SJSA1 (cell line): ENCODE data around the gene SPON2. TPM values are rescaled to one million over a fixed set of nuclear protein-coding genes. Genes with fewer than 3 reads are reported as not detected.

Experiments
- DNase-seq, 2 experiments: peaks; one replicate each; pipeline ENCODE4 v3.0.0-alpha.2; 2015 to 2020; ENCODE audit warnings: low spot score in 2 of 2, low read depth in 1 of 2
- H3K27ac ChIP-seq: fragments of 250-450 bp; sonication (Bioruptor Pico); 2 replicates; pipeline ENCODE4 v1.5.1; 2020; ENCODE audit warnings: mild to moderate bottlenecking, moderate library complexity
- H3K27me3 ChIP-seq: fragments of 250-450 bp; sonication (Bioruptor Pico); replicated peaks from 2 replicates; pipeline ENCODE4 v1.5.1; 2020; ENCODE audit warnings: mild to moderate bottlenecking, moderate library complexity
- H3K36me3 ChIP-seq: fragments of 250-450 bp; sonication (Bioruptor Pico); 2 replicates; pipeline ENCODE4 v1.5.1; 2020; ENCODE audit warnings: mild to moderate bottlenecking
- H3K4me1 ChIP-seq: fragments of 250-450 bp; sonication (Bioruptor Pico); replicated peaks from 2 replicates; pipeline ENCODE4 v1.6.1; 2021; ENCODE audit warnings: mild to moderate bottlenecking
- H3K4me3 ChIP-seq: fragments of 250-450 bp; sonication (Bioruptor Pico); 2 replicates; pipeline ENCODE4 v1.5.1; 2020; ENCODE audit warnings: mild to moderate bottlenecking
- H3K9me3 ChIP-seq: fragments of 250-450 bp; sonication (Bioruptor Pico); replicated peaks from 2 replicates; pipeline ENCODE4 v1.5.1; 2020; ENCODE audit warnings: mild to moderate bottlenecking
- total RNA-seq: library from RNA; depleted of rRNA; stranded (reverse); fragments of >200 nt; shearing (Covaris generic); gene quantifications from 2 replicates; pipeline ENCODE4 v1.2.3, GENCODE V29; 2014

Gene SPON2
- total RNA-seq, 1 experiment from 2014 or later: 0.16 TPM

- Histone ChIP-seq H3K9me3 (no peaks in the 10 kb centered on the region), H3K36me3 (no peaks in the 10 kb centered on the region), H3K4me1 (peaks cover 26% of the 10 kb centered on the region), H3K27me3 (no peaks in the 10 kb centered on the region), H3K27ac (no peak overlapping the region), H3K4me3 (no peak overlapping the region)
- DNase-seq: no peak
Observed at GRCh38 chr4:1195109-1195671, 22.8 kb upstream of the SPON2 start.

GRCh38 chr4:1194010-1194900, 21.9 kb upstream of the SPON2 start:
- Histone ChIP-seq H3K36me3 (no peaks in the 10 kb centered on the region), H3K4me3 (no peak overlapping the region), H3K27ac (no peak overlapping the region), H3K4me1 (peaks cover 23% of the 10 kb centered on the region), H3K27me3 (no peaks in the 10 kb centered on the region), H3K9me3 (no peaks in the 10 kb centered on the region)
- peak; percentile 24 to 54 for DNase-seq

GRCh38 chr4:1193206-1194009, 21.0 kb upstream of the SPON2 start:
- no peaks in the 10 kb centered on the region for H3K36me3 ChIP-seq
- H3K4me1 ChIP-seq: peaks cover 23% of the 10 kb centered on the region
- H3K4me3 ChIP-seq: no peak overlapping the region
- DNase-seq: no peak
- no peaks in the 10 kb centered on the region for H3K9me3 ChIP-seq
- no peak overlapping the region for H3K27ac ChIP-seq
- H3K27me3 ChIP-seq: no peaks in the 10 kb centered on the region

DNA sequence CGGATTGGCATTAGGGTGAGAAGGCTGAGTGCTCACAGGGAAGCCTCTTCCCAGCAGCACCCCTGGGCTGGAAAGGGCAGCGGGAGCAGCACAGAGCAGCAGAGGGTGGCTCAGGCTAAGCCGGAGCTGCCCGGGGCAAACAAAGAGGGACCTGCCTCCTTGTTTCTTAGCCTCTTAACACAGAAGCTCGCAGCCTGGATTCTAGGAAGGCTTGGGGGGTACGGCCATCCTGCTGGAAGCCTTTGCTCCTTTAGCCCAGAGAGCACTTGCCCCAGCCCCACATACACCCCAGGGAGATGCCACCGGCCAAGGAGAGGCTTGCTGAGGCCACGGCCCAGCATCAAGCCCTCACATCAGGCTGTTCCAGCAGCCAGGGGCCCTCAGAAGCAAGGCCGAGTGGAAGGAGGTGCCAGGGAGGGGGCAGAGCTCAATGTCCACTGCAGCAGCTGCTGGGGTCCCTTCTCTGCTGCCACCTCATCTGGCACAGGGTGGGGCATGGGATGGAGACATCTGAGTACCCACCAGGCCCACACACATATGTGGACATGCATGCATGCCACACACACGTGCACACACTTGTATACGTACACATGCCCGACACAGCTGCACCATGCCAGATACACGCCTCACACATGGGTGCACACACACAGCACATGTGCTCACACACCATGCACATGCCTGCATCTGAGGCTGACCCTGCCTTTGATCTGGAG, 20.3 kb upstream of the SPON2 start:
- DNase-seq: peak in 1 of 2 experiments; percentile 23
- Histone ChIP-seq H3K9me3 (no peaks in the 10 kb centered on the region), H3K4me3 (no peak overlapping the region), H3K27ac (no peak overlapping the region), H3K4me1 (peaks cover 23% of the 10 kb centered on the region), H3K27me3 (no peaks in the 10 kb centered on the region), H3K36me3 (no peaks in the 10 kb centered on the region)

GRCh38 chr4:1192091-1192492, 19.7 kb upstream of the SPON2 start:
- DNase-seq: peak; percentile 65 to 71
- Histone ChIP-seq H3K36me3 (no peaks in the 10 kb centered on the region), H3K9me3 (no peaks in the 10 kb centered on the region), H3K4me3 (no peak overlapping the region), H3K27ac (no peak overlapping the region), H3K4me1 (peaks cover 23% of the 10 kb centered on the region), H3K27me3 (no peaks in the 10 kb centered on the region)

DNA sequence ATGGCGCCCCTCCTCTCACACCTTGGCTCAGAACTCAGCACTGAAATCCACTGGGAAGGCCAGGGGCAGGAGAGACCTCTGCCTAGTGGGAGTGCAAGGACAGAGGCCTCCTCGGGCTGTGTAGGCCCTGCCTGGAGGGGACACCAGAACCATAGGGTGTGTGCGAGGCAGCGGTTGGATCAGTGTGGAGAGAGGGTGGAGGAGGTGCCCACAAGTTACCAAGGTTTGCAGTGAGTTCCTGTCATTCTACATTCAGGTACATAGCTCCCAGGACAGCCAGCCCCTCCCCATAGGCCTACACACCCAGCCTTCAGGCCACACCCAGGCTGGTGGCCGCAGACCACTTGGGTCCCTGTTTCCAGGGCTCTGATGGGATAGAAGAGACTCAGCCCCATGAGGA, 19.2 kb upstream of the SPON2 start:
- Histone ChIP-seq H3K27ac (no peak overlapping the region), H3K4me3 (no peak overlapping the region), H3K4me1 (peaks cover 23% of the 10 kb centered on the region), H3K9me3 (no peaks in the 10 kb centered on the region), H3K27me3 (no peaks in the 10 kb centered on the region), H3K36me3 (no peaks in the 10 kb centered on the region)
- no peak for DNase-seq

GRCh38 chr4:1187182-1187581, 14.8 kb upstream of the SPON2 start:
- Histone ChIP-seq H3K9me3 (no peaks in the 10 kb centered on the region), H3K27ac (no peak overlapping the region), H3K4me1 (peaks cover 7% of the 10 kb centered on the region), H3K27me3 (no peaks in the 10 kb centered on the region), H3K36me3 (no peaks in the 10 kb centered on the region), H3K4me3 (no peak overlapping the region)
- no peak for DNase-seq

- Histone ChIP-seq H3K27ac (no peak overlapping the region), H3K4me1 (no peaks in the 10 kb centered on the region), H3K36me3 (no peaks in the 10 kb centered on the region), H3K9me3 (no peaks in the 10 kb centered on the region), H3K27me3 (no peaks in the 10 kb centered on the region), H3K4me3 (no peak overlapping the region)
- no peak for DNase-seq
Observed at GRCh38 chr4:1183985-1184773, 11.8 kb upstream of the SPON2 start.

- no peak overlapping the region for H3K27ac ChIP-seq
- no peaks in the 10 kb centered on the region for H3K4me1 ChIP-seq
- no peaks in the 10 kb centered on the region for H3K36me3 ChIP-seq
- H3K27me3 ChIP-seq: no peaks in the 10 kb centered on the region
- H3K9me3 ChIP-seq: no peaks in the 10 kb centered on the region
- no peak for DNase-seq
- no peak overlapping the region for H3K4me3 ChIP-seq
Observed at GRCh38 chr4:1182313-1182712, 9.9 kb upstream of the SPON2 start.

DNA sequence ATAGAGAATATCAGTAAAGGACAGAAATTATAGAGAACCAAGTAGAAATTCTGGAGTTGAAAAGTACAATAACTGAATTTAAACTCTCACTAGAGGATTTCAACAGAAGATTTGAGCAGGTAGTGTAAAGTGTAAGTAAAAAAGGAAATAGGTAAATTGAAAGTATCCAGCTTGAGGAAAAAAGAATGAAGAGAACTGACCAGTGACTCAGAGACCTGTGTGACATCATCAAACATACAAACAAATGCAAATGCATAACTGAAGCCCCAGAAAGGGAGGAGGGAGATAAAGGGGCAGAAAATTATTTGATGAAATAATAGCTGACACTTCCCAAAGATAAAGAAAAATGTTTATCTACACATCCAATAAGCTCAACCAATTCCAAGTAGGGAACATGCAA, 8.3 kb upstream of the SPON2 start:
- Histone ChIP-seq H3K4me3 (no peak overlapping the region), H3K9me3 (no peaks in the 10 kb centered on the region), H3K4me1 (no peaks in the 10 kb centered on the region), H3K36me3 (no peaks in the 10 kb centered on the region), H3K27ac (no peak overlapping the region), H3K27me3 (no peaks in the 10 kb centered on the region)
- DNase-seq: no peak

- Histone ChIP-seq H3K27me3 (no peaks in the 10 kb centered on the region), H3K4me3 (no peak overlapping the region), H3K27ac (no peak overlapping the region), H3K4me1 (no peaks in the 10 kb centered on the region), H3K9me3 (no peaks in the 10 kb centered on the region), H3K36me3 (no peaks in the 10 kb centered on the region)
- no peak for DNase-seq
Observed at GRCh38 chr4:1179976-1180375, 7.6 kb upstream of the SPON2 start.

- Histone ChIP-seq H3K4me1 (no peaks in the 10 kb centered on the region), H3K36me3 (no peaks in the 10 kb centered on the region), H3K27ac (no peak overlapping the region), H3K27me3 (no peaks in the 10 kb centered on the region), H3K4me3 (no peak overlapping the region), H3K9me3 (no peaks in the 10 kb centered on the region)
- no peak for DNase-seq
Observed at GRCh38 chr4:1179089-1179441, 6.7 kb upstream of the SPON2 start.
